Measurements from ENCODE around the gene ZNF793.

The ZNF793 gene

DNA sequence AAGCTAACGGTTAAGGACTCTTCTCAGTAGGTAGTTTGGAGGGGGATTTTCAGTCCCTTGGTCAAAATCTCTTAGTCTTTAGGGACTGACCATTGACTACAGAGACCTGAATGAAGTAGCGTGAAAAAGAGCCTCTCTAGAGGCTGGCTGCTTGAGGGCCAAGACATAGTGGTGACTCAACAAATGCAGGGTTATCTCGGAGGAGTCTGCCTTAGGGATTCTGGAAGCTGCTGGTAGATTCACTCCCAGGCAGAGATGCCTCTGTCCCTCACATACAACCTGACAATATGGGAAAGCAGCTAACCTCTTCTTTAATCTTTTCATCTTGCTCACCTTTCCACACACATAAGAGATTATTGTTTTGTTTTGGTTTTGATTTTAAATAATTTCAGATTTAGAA, 5.1 kb downstream of the ZNF793 start:
- Histone ChIP-seq H3K4me3 (ENCODE audit: insufficient read depth, low read length, poor library complexity, severe bottlenecking) (no peak overlapping the region), H3K9ac (ENCODE audit: low read length) (no peak overlapping the region), H3K79me2 (ENCODE audit: insufficient read depth, low read length) (no peaks in the 10 kb centered on the region), H3K4me2 (ENCODE audit: low read depth, low read length, poor library complexity, severe bottlenecking) (no peak overlapping the region), H3K9me3 (ENCODE audit: insufficient read depth, low read length) (peaks cover 13% of the 10 kb centered on the region; the same call in 1 of the 2 replicates), H4K20me1 (ENCODE audit: low read depth, low read length) (no peaks in the 10 kb centered on the region), H3K27me3 (ENCODE audit: low read length) (no peaks in the 10 kb centered on the region), H3K9me2 (replicated peaks; ENCODE audit: insufficient read depth, low read length) (no peaks in the 10 kb centered on the region), H3K27ac (ENCODE audit: low read depth, low read length) (no peak overlapping the region), H3K36me3 (ENCODE audit: low read length) (no peaks in the 10 kb centered on the region), H2AFZ (ENCODE audit: low read depth, low read length, severe bottlenecking) (no peak overlapping the region), H3F3A (ENCODE audit: insufficient read depth) (no peaks in the 10 kb centered on the region)
- TF ChIP-seq, protein P1, sequence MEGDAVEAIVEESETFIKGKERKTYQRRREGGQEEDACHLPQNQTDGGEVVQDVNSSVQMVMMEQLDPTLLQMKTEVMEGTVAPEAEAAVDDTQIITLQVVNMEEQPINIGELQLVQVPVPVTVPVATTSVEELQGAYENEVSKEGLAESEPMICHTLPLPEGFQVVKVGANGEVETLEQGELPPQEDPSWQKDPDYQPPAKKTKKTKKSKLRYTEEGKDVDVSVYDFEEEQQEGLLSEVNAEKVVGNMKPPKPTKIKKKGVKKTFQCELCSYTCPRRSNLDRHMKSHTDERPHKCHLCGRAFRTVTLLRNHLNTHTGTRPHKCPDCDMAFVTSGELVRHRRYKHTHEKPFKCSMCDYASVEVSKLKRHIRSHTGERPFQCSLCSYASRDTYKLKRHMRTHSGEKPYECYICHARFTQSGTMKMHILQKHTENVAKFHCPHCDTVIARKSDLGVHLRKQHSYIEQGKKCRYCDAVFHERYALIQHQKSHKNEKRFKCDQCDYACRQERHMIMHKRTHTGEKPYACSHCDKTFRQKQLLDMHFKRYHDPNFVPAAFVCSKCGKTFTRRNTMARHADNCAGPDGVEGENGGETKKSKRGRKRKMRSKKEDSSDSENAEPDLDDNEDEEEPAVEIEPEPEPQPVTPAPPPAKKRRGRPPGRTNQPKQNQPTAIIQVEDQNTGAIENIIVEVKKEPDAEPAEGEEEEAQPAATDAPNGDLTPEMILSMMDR (IDR thresholded peaks at IDR 0.05; ENCODE audit: insufficient read depth, low read length, poor library complexity, severe bottlenecking): no peak
- TF ChIP-seq EZH2phosphoT487 (conservative IDR thresholded peaks at IDR 0.05; ENCODE audit: low read length): no peak

- Histone ChIP-seq H3K27me3 (ENCODE audit: low read length) (no peaks in the 10 kb centered on the region), H3F3A (ENCODE audit: insufficient read depth) (no peaks in the 10 kb centered on the region), H4K20me1 (ENCODE audit: low read depth, low read length) (no peaks in the 10 kb centered on the region), H3K9me2 (replicated peaks; ENCODE audit: insufficient read depth, low read length) (no peaks in the 10 kb centered on the region), H3K4me3 (ENCODE audit: insufficient read depth, low read length, poor library complexity, severe bottlenecking) (no peak overlapping the region), H2AFZ (ENCODE audit: low read depth, low read length, severe bottlenecking) (no peak overlapping the region), H3K36me3 (ENCODE audit: low read length) (no peaks in the 10 kb centered on the region), H3K4me2 (ENCODE audit: low read depth, low read length, poor library complexity, severe bottlenecking) (no peak overlapping the region), H3K79me2 (ENCODE audit: insufficient read depth, low read length) (no peaks in the 10 kb centered on the region), H3K9ac (ENCODE audit: low read length) (no peak overlapping the region), H3K9me3 (ENCODE audit: insufficient read depth, low read length) (no peaks in the 10 kb centered on the region; the same call in 1 of the 2 replicates), H3K27ac (ENCODE audit: low read depth, low read length) (no peak overlapping the region)
- TF ChIP-seq, protein P1 (IDR thresholded peaks at IDR 0.05; ENCODE audit: insufficient read depth, low read length, poor library complexity, severe bottlenecking): no peak
- no peak for TF ChIP-seq EZH2phosphoT487 (conservative IDR thresholded peaks at IDR 0.05; ENCODE audit: low read length)
Measured at GRCh38 chr19:37513397-37513796, 6.7 kb downstream of the ZNF793 start.

GRCh38 chr19:37519890-37520289, 13.2 kb downstream of the ZNF793 start:
- Histone ChIP-seq H3K4me3 (ENCODE audit: insufficient read depth, low read length, poor library complexity, severe bottlenecking) (no peak overlapping the region), H3K9me2 (replicated peaks; ENCODE audit: insufficient read depth, low read length) (no peaks in the 10 kb centered on the region), H3K9ac (ENCODE audit: low read length) (no peak overlapping the region), H3F3A (ENCODE audit: insufficient read depth) (no peaks in the 10 kb centered on the region), H3K36me3 (ENCODE audit: low read length) (no peaks in the 10 kb centered on the region), H3K4me2 (ENCODE audit: low read depth, low read length, poor library complexity, severe bottlenecking) (no peak overlapping the region), H3K27ac (ENCODE audit: low read depth, low read length) (no peak overlapping the region), H3K27me3 (ENCODE audit: low read length) (no peaks in the 10 kb centered on the region), H3K79me2 (ENCODE audit: insufficient read depth, low read length) (no peaks in the 10 kb centered on the region), H3K9me3 (ENCODE audit: insufficient read depth, low read length) (no peaks in the 10 kb centered on the region; the same call in 1 of the 2 replicates), H4K20me1 (ENCODE audit: low read depth, low read length) (no peaks in the 10 kb centered on the region), H2AFZ (ENCODE audit: low read depth, low read length, severe bottlenecking) (no peak overlapping the region)
- TF ChIP-seq EZH2phosphoT487 (conservative IDR thresholded peaks at IDR 0.05; ENCODE audit: low read length): no peak
- TF ChIP-seq, protein P1 (IDR thresholded peaks at IDR 0.05; ENCODE audit: insufficient read depth, low read length, poor library complexity, severe bottlenecking): no peak

All from SU-DHL-6 (cell line).